ENCODE results near the gene NUTM2F.
"Not testable (repeated sequence)": the region's sequence is repeated elsewhere in the genome, so short reads cannot be mapped to it uniquely, and the experiment has no call there.

DNA sequence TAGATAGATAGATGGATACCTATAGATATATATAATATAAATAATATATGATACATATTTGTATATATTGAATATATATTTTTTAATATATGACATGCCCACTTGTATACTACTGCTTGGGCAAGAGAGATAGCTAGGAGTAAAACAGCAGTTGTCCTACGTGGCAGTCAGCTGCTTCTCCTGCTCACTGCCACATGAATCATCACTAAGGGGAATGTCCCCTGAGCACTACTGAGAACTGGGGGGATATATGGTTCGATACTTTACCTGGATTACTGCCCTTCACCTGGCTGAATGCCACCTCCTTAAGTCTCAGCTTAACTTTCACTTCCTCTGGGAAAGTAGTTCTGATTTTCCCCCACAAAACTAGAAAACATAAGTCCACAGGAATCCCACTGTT is 13.3 kb upstream of the NUTM2F start:
- TF ChIP-seq, protein P1, sequence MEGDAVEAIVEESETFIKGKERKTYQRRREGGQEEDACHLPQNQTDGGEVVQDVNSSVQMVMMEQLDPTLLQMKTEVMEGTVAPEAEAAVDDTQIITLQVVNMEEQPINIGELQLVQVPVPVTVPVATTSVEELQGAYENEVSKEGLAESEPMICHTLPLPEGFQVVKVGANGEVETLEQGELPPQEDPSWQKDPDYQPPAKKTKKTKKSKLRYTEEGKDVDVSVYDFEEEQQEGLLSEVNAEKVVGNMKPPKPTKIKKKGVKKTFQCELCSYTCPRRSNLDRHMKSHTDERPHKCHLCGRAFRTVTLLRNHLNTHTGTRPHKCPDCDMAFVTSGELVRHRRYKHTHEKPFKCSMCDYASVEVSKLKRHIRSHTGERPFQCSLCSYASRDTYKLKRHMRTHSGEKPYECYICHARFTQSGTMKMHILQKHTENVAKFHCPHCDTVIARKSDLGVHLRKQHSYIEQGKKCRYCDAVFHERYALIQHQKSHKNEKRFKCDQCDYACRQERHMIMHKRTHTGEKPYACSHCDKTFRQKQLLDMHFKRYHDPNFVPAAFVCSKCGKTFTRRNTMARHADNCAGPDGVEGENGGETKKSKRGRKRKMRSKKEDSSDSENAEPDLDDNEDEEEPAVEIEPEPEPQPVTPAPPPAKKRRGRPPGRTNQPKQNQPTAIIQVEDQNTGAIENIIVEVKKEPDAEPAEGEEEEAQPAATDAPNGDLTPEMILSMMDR (IDR thresholded peaks at IDR 0.05; ENCODE audit: borderline replicate concordance, extremely low read depth, low read length, poor library complexity, severe bottlenecking) = not testable (repeated sequence)
- not testable (repeated sequence) for TF ChIP-seq EZH2 (IDR thresholded peaks at IDR 0.05; ENCODE audit: borderline replicate concordance, low read depth, low read length, severe bottlenecking)
